ENCODE measurements around the gene SPINK4.

SPINK4 gene

GRCh38 chr9:33246269-33246860 lies 6.4 kb downstream of the SPINK4 start:
- H3K4me1 ChIP-seq (ENCODE audit: control insufficient read depth in 1 of 2, insufficient read depth in 1 of 2, low read depth in 1 of 2, low read length in 1 of 2): peaks cover 0 to 3% of the 10 kb centered on the region in 2 experiments
- H3K27me3 ChIP-seq: no peaks in the 10 kb centered on the region
- TF ChIP-seq, protein P1, sequence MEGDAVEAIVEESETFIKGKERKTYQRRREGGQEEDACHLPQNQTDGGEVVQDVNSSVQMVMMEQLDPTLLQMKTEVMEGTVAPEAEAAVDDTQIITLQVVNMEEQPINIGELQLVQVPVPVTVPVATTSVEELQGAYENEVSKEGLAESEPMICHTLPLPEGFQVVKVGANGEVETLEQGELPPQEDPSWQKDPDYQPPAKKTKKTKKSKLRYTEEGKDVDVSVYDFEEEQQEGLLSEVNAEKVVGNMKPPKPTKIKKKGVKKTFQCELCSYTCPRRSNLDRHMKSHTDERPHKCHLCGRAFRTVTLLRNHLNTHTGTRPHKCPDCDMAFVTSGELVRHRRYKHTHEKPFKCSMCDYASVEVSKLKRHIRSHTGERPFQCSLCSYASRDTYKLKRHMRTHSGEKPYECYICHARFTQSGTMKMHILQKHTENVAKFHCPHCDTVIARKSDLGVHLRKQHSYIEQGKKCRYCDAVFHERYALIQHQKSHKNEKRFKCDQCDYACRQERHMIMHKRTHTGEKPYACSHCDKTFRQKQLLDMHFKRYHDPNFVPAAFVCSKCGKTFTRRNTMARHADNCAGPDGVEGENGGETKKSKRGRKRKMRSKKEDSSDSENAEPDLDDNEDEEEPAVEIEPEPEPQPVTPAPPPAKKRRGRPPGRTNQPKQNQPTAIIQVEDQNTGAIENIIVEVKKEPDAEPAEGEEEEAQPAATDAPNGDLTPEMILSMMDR (IDR thresholded peaks at IDR 0.05): no peak
- H3K9me3 ChIP-seq: no peaks in the 10 kb centered on the region
- H3K36me3 ChIP-seq: peaks cover 20% of the 10 kb centered on the region
- no peak overlapping the region for H3K27ac ChIP-seq
- no peak overlapping the region for H3K4me3 ChIP-seq (ENCODE audit: low read depth in 1 of 2, low read length in 1 of 2)

DNA sequence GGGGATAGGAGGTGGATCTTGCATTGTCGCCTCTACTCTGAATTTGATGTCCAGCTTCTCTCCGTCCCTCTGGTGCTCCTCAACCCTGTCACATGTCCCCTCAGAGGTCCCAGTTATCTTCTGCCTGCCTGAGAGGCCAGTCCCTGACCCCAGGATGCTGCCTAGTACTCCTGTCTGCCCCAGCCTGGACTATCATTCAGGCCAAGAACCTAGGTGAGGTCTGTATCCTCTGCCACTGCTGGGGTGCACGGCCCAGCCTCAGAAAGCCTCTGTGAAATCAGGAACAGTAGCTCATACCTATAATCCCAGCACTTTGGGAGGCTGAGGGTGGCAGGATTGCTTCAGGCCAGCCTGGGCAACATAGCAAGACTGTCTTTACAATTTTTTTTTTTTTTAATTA lies 8.6 kb downstream of the SPINK4 start:
- H3K27me3 ChIP-seq: no peaks in the 10 kb centered on the region
- no peak overlapping the region for H3K27ac ChIP-seq
- peaks cover 0 to 3% of the 10 kb centered on the region in 2 experiments for H3K4me1 ChIP-seq (ENCODE audit: control insufficient read depth in 1 of 2, insufficient read depth in 1 of 2, low read depth in 1 of 2, low read length in 1 of 2)
- TF ChIP-seq, protein P1 (IDR thresholded peaks at IDR 0.05): no peak
- H3K36me3 ChIP-seq: peaks cover 42% of the 10 kb centered on the region
- no peaks in the 10 kb centered on the region for H3K9me3 ChIP-seq
- no peak overlapping the region for H3K4me3 ChIP-seq (ENCODE audit: low read depth in 1 of 2, low read length in 1 of 2)

DNA sequence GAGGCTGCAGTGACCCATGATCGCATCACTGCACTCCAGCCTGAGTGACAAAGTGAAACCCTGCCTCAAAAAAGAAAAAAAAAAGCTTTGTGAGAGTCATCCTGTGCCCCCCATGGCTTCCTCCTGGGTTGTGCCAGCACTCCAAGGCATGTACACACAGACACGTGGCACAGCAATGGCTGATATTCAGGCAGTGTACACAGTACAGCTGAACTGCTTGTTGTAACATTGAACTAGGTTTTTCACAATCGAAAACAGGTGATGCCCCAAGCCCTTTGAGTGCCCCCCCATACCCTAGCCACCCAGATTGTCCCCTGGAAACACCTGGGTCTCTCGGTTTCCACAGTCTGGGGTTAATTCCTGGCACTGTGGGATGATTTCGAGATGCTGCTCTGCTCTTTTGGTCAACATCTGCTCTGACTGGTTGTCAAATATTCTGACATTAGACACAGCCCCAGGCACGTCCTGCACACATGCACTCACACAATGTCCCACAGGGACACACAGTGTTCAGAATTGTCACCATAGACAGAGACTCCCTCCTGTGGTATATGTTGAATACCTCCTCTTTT lies 9.2 kb downstream of the SPINK4 start:
- no peaks in the 10 kb centered on the region for H3K9me3 ChIP-seq
- no peak overlapping the region for H3K4me3 ChIP-seq (ENCODE audit: low read depth in 1 of 2, low read length in 1 of 2)
- H3K27ac ChIP-seq: no peak overlapping the region
- H3K36me3 ChIP-seq: peaks cover 47% of the 10 kb centered on the region
- H3K27me3 ChIP-seq: no peaks in the 10 kb centered on the region
- TF ChIP-seq, protein P1 (IDR thresholded peaks at IDR 0.05): no peak
- H3K4me1 ChIP-seq (ENCODE audit: control insufficient read depth in 1 of 2, insufficient read depth in 1 of 2, low read depth in 1 of 2, low read length in 1 of 2): peaks cover 0 to under 1% of the 10 kb centered on the region in 2 experiments

DNA sequence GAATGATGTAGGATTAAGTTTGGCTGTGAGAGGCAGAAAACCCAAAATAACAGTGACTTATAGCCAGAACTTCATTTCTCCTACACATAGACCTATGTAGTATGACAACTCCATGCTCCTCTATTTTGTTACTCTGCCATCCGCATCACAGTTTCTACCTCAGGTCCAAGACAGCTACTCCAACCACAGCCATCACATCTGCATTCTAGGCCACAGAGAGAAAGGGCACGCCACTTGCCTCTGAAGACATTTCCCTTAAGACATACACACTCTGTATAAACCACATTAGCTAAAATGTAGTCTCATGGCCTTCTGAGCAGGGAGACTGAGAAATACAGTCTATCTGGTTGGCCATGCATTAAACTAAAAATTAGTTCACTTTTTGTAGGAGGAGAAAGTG lies 10.0 kb downstream of the SPINK4 start:
- Histone ChIP-seq H3K27ac (no peak overlapping the region), H3K36me3 (peaks cover 55% of the 10 kb centered on the region), H3K9me3 (no peaks in the 10 kb centered on the region), H3K4me3 (ENCODE audit: low read depth in 1 of 2, low read length in 1 of 2) (no peak overlapping the region), H3K4me1 (ENCODE audit: control insufficient read depth in 1 of 2, insufficient read depth in 1 of 2, low read depth in 1 of 2, low read length in 1 of 2) (no peaks in the 10 kb centered on the region), H3K27me3 (no peaks in the 10 kb centered on the region)
- TF ChIP-seq, protein P1 (IDR thresholded peaks at IDR 0.05): no peak

DNA sequence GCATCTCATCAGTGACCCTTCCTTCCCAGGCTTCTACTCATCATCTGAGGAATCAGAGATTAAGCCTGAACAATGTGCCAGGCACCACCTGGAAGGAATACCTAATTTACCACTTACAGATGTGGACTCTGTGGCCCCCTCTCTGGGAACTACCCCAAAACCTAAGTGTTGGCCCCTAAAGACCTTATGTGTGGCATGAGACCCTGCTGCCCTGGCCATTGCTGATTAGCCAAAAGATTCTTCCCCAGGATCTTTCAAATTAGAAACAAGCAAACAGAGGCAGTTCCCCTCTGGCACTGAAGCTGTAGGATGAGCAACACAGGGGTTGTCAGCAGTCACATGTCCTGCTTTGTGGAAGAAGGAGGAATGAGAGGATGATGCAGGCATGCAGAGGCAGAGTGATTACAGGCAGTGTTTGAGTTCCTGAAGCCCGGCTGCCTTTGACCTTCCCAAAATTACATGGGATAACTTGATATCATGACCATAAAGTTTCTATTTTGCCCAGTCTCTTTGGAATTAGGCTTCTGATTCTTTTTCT lies 10.6 kb downstream of the SPINK4 start:
- H3K27ac ChIP-seq: no peak overlapping the region
- no peaks in the 10 kb centered on the region for H3K9me3 ChIP-seq
- H3K4me3 ChIP-seq (ENCODE audit: low read depth in 1 of 2, low read length in 1 of 2): no peak overlapping the region
- H3K27me3 ChIP-seq: no peaks in the 10 kb centered on the region
- no peaks in the 10 kb centered on the region for H3K4me1 ChIP-seq (ENCODE audit: control insufficient read depth in 1 of 2, insufficient read depth in 1 of 2, low read depth in 1 of 2, low read length in 1 of 2)
- TF ChIP-seq, protein P1 (IDR thresholded peaks at IDR 0.05): no peak
- peaks cover 60% of the 10 kb centered on the region for H3K36me3 ChIP-seq
